Measurements from ENCODE around the gene L3HYPDH.
"Not testable (repeated sequence)": the region's sequence is repeated elsewhere in the genome, so short reads cannot be mapped to it uniquely, and the experiment has no call there.

The L3HYPDH gene

GRCh38 chr14:59454139-59454538 is 30.1 kb downstream of the L3HYPDH start:
- no peak for TF ChIP-seq CTCF (IDR thresholded peaks at IDR 0.05; ENCODE audit: low read depth, low read length, missing control alignments)
- DNase-seq (ENCODE audit: low read depth) = no peak
- no peak overlapping the region for H3K4me3 ChIP-seq (ENCODE audit: low read depth, low read length)

- no peak overlapping the region for H3K4me3 ChIP-seq (ENCODE audit: low read depth, low read length)
- TF ChIP-seq CTCF (IDR thresholded peaks at IDR 0.05; ENCODE audit: low read depth, low read length, missing control alignments) = no peak
- DNase-seq (ENCODE audit: low read depth) = no peak
These were observed 32.4 kb downstream of the L3HYPDH start for GRCh38 chr14:59451849-59452248.

GRCh38 chr14:59450716-59451115 is 33.5 kb downstream of the L3HYPDH start:
- H3K4me3 ChIP-seq (ENCODE audit: low read depth, low read length) = no peak overlapping the region
- TF ChIP-seq CTCF (IDR thresholded peaks at IDR 0.05; ENCODE audit: low read depth, low read length, missing control alignments) = no peak

GRCh38 chr14:59448673-59449072 is 35.5 kb downstream of the L3HYPDH start:
- not testable (repeated sequence) for DNase-seq (ENCODE audit: low read depth); H3K4me3 ChIP-seq (ENCODE audit: low read depth, low read length)

More at GRCh38 chr14:59450716-59451115, 33.5 kb downstream of the L3HYPDH start:
- DNase-seq (ENCODE audit: low read depth) = no peak

- no peak for TF ChIP-seq CTCF (IDR thresholded peaks at IDR 0.05; ENCODE audit: low read depth, low read length, missing control alignments)
- no peak overlapping the region for H3K4me3 ChIP-seq (ENCODE audit: low read depth, low read length)
- DNase-seq (ENCODE audit: low read depth) = no peak
These were observed 44.8 kb downstream of the L3HYPDH start for GRCh38 chr14:59439256-59439965.

- no peak for DNase-seq (ENCODE audit: low read depth)
- H3K4me3 ChIP-seq (ENCODE audit: low read depth, low read length) = no peak overlapping the region
- TF ChIP-seq CTCF (IDR thresholded peaks at IDR 0.05; ENCODE audit: low read depth, low read length, missing control alignments) = no peak
These were observed 46.0 kb downstream of the L3HYPDH start for GRCh38 chr14:59438195-59438647.

- no peak overlapping the region for H3K4me3 ChIP-seq (ENCODE audit: low read depth, low read length)
- no peak for TF ChIP-seq CTCF (IDR thresholded peaks at IDR 0.05; ENCODE audit: low read depth, low read length, missing control alignments)
- DNase-seq (ENCODE audit: low read depth) = no peak
These were observed 48.2 kb downstream of the L3HYPDH start for GRCh38 chr14:59435987-59436386.
